ENCODE results near the gene CMSS1.

DNA sequence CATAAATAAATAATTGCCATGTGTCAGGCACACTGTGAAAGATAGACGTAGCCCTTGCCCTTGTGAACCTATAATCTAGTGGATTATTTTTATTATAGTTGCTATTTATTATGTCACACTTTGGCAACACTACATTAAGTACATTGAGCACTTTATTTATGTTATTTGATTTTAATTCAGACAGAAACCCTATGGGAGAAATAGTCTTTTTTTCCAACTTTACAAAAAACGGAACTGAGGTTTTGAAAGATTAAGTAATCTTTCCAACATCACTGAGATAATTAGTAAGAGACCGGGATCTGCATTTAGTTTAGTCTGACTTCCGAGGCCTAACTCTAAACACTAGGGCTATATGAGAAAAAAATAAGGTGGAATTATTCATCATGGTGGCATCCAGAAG lies 299.4 kb downstream of the CMSS1 start:
- TF ChIP-seq CTCF (IDR thresholded peaks at IDR 0.05; ENCODE audit: low read length): no peak
- TF ChIP-seq EZH2 (optimal IDR thresholded peaks at IDR 0.05; ENCODE audit: low read depth, low read length): no peak

Data from MM.1S (cell line).